ENCODE data around the gene ORMDL1.

Gene ORMDL1

GRCh38 chr2:189783927-189784867 lies at the start of gene ORMDL1, which contains the start of gene PMS1:
TSS of gene ORMDL1 (minus strand) at chr2:189784339. CDS start at chr2:189782595, 1,744 bp downstream.
TSS of gene PMS1 (plus strand) at chr2:189784450. CDS start at chr2:189791810, 7,360 bp downstream.
- DNase-seq (ENCODE audit: low read depth): peak; percentile 95

GRCh38 chr2:189830510-189830909 lies 46.4 kb upstream of the ORMDL1 start:
- no peak for DNase-seq (ENCODE audit: low read depth)

- no peak for DNase-seq (ENCODE audit: low read depth)
Observed at GRCh38 chr2:189829102-189829833, 45.1 kb upstream of the ORMDL1 start.

GRCh38 chr2:189826039-189826438 lies 41.9 kb upstream of the ORMDL1 start:
- DNase-seq (ENCODE audit: low read depth): no peak

GRCh38 chr2:189824694-189825396 lies 40.7 kb upstream of the ORMDL1 start:
- no peak for DNase-seq (ENCODE audit: low read depth)

- DNase-seq (ENCODE audit: low read depth): no peak
Observed at GRCh38 chr2:189821953-189822748, 38.0 kb upstream of the ORMDL1 start.

GRCh38 chr2:189819297-189819704 lies 35.2 kb upstream of the ORMDL1 start:
- DNase-seq (ENCODE audit: low read depth): no peak

GRCh38 chr2:189818249-189819038 lies 34.3 kb upstream of the ORMDL1 start:
- DNase-seq (ENCODE audit: low read depth): no peak

GRCh38 chr2:189803431-189803830 lies 19.3 kb upstream of the ORMDL1 start:
- DNase-seq (ENCODE audit: low read depth): no peak

- no peak for DNase-seq (ENCODE audit: low read depth)
Observed at GRCh38 chr2:189802396-189802912, 18.3 kb upstream of the ORMDL1 start.

- DNase-seq (ENCODE audit: low read depth): no peak
Observed at GRCh38 chr2:189799531-189799930, 15.4 kb upstream of the ORMDL1 start.

GRCh38 chr2:189799030-189799331 lies 14.8 kb upstream of the ORMDL1 start:
- DNase-seq (ENCODE audit: low read depth): no peak

GRCh38 chr2:189798312-189799029 lies 14.3 kb upstream of the ORMDL1 start:
- no peak for DNase-seq (ENCODE audit: low read depth)

GRCh38 chr2:189797902-189798301 lies 13.8 kb upstream of the ORMDL1 start:
- no peak for DNase-seq (ENCODE audit: low read depth)

- no peak for DNase-seq (ENCODE audit: low read depth)
Observed at GRCh38 chr2:189794310-189794709, 10.2 kb upstream of the ORMDL1 start.

- DNase-seq (ENCODE audit: low read depth): no peak
Observed at GRCh38 chr2:189791338-189792042, 7.4 kb upstream of the ORMDL1 start.

GRCh38 chr2:189783451-189783926 lies 650 bp downstream of the ORMDL1 start:
- DNase-seq (ENCODE audit: low read depth): no peak

GRCh38 chr2:189782221-189782671 lies 1.9 kb downstream of the ORMDL1 start:
- no peak for DNase-seq (ENCODE audit: low read depth)

GRCh38 chr2:189772212-189772611 lies 11.9 kb downstream of the ORMDL1 start:
- DNase-seq (ENCODE audit: low read depth): no peak
